CD14-positive monocyte (primary cell): ENCODE data around the gene CELF5. TPM values are rescaled to one million over a fixed set of nuclear protein-coding genes. Genes with fewer than 3 reads are reported as not detected.
"Not testable (repeated sequence)": the region's sequence is repeated elsewhere in the genome, so short reads cannot be mapped to it uniquely, and the experiment has no call there.

Source experiments
- DNase-seq, 3 donors: peaks; one replicate each; pipeline ENCODE4 v3.0.0-alpha.2; 2011 to 2022
- H2AFZ ChIP-seq: 2 replicates; pipeline ENCODE4 v1.6.0; 2012; ENCODE audit warnings: mild to moderate bottlenecking, low read depth, low read length, inconsistent platforms; ENCODE audit not compliant: insufficient read depth, poor library complexity, severe bottlenecking
- H3K27ac ChIP-seq, 2 donors: 1 replicate in 1 of 2; 2 replicates in 1 of 2; pipeline ENCODE4 v1.5.1; 2012 to 2013; ENCODE audit warnings: low read length in 2 of 2, control low read depth in 1 of 2, inconsistent platforms in 1 of 2, low read depth in 1 of 2, mild to moderate bottlenecking in 1 of 2
- H3K27me3 ChIP-seq, 2 donors: one replicate each; pipeline versions ENCODE4 v1.6.0 to v1.6.1; 2011 to 2013; ENCODE audit warnings: low read length in 2 of 2; ENCODE audit not compliant: control insufficient read depth in 2 of 2, insufficient read depth in 2 of 2
- H3K36me3 ChIP-seq, 2 donors: replicated peaks in 1 of 2; 1 replicate in 1 of 2; 2 replicates in 1 of 2; pipeline versions ENCODE4 v1.5.1 to v1.6.1; 2012 to 2013; ENCODE audit warnings: low read length in 2 of 2, control low read depth in 1 of 2, inconsistent platforms in 1 of 2, mild to moderate bottlenecking in 1 of 2; ENCODE audit not compliant: insufficient read depth in 2 of 2, control insufficient read depth in 1 of 2
- H3K4me1 ChIP-seq, 2 donors: 1 replicate in 1 of 2; 2 replicates in 1 of 2; pipeline versions ENCODE4 v1.5.1 to v1.6.1; 2012 to 2013; ENCODE audit warnings: low read length in 2 of 2, control low read depth in 1 of 2, inconsistent platforms in 1 of 2, mild to moderate bottlenecking in 1 of 2, moderate library complexity in 1 of 2; ENCODE audit not compliant: insufficient read depth in 2 of 2, control insufficient read depth in 1 of 2
- H3K4me2 ChIP-seq: replicated peaks from 2 replicates; pipeline ENCODE3; 2012; ENCODE audit warnings: low read length, moderate library complexity, mild to moderate bottlenecking; ENCODE audit not compliant: poor library complexity, severe bottlenecking; ENCODE audit errors: extremely low read depth
- H3K4me3 ChIP-seq, 3 experiments: fragments of 200-600 bp in 1 of 3; sonication (generic) in 1 of 3; replicated peaks in 1 of 3; 1 replicate in 2 of 3; 2 replicates in 1 of 3; pipeline ENCODE4 v1.5.1; 2011 to 2013; ENCODE audit warnings: low read length in 3 of 3, mild to moderate bottlenecking in 3 of 3, control low read depth in 2 of 3, low read depth in 2 of 3, inconsistent platforms in 1 of 3, moderate library complexity in 1 of 3
- H3K79me2 ChIP-seq: 2 replicates; pipeline ENCODE4 v1.6.0; 2012; ENCODE audit warnings: mild to moderate bottlenecking, control low read depth, inconsistent platforms, low read length, moderate library complexity; ENCODE audit not compliant: insufficient read depth
- H3K9ac ChIP-seq: 2 replicates; pipeline ENCODE4 v1.6.0; 2017; ENCODE audit warnings: low read length, mild to moderate bottlenecking; ENCODE audit not compliant: insufficient read depth, poor library complexity, severe bottlenecking
- H3K9me3 ChIP-seq, 2 donors: replicated peaks in 1 of 2; 1 replicate in 1 of 2; 2 replicates in 1 of 2; pipeline versions ENCODE4 v1.5.1 to v1.6.1; 2012 to 2013; ENCODE audit warnings: low read length in 2 of 2, control low read depth in 1 of 2; ENCODE audit not compliant: control insufficient read depth in 1 of 2, insufficient read depth in 1 of 2
- H4K20me1 ChIP-seq: 2 replicates; pipeline ENCODE4 v1.6.0; 2012; ENCODE audit warnings: mild to moderate bottlenecking, low read length, control low read depth, moderate library complexity; ENCODE audit not compliant: insufficient read depth
- H3K27ac Mint-ChIP-seq, 7 donors: one replicate each; pipeline ENCODE4 v1.8.0; 2020; ENCODE audit warnings: mild to moderate bottlenecking in 7 of 7, mixed read lengths in 7 of 7, moderate library complexity in 6 of 7, inconsistent platforms in 2 of 7
- H3K27me3 Mint-ChIP-seq, 3 donors: one replicate each; pipeline ENCODE4 v1.8.0; 2021 to 2022; ENCODE audit warnings: low read depth in 3 of 3, mild to moderate bottlenecking in 3 of 3, mixed read lengths in 3 of 3, moderate library complexity in 3 of 3, inconsistent platforms in 1 of 3
- H3K36me3 Mint-ChIP-seq, 2 donors: one replicate each; pipeline ENCODE4 v1.8.0; 2020; ENCODE audit warnings: mixed read lengths in 2 of 2, inconsistent platforms in 1 of 2, mild to moderate bottlenecking in 1 of 2
- H3K4me1 Mint-ChIP-seq: one replicate; pipeline ENCODE4 v1.8.0; 2020; ENCODE audit warnings: mild to moderate bottlenecking, mixed read lengths
- H3K4me3 Mint-ChIP-seq, 2 donors: one replicate each; pipeline ENCODE4 v1.8.0; 2020; ENCODE audit warnings: mild to moderate bottlenecking in 2 of 2, mixed read lengths in 2 of 2, moderate library complexity in 1 of 2
- H3K9me3 Mint-ChIP-seq, 7 donors: one replicate each; pipeline ENCODE4 v1.8.0; 2020 to 2022; ENCODE audit warnings: mixed read lengths in 7 of 7, mild to moderate bottlenecking in 6 of 7, moderate library complexity in 6 of 7, inconsistent platforms in 2 of 7
- CTCF ChIP-seq: fragments of 200-600 bp; IDR thresholded peaks from one replicate; pipeline ENCODE4 v1.8.0; 2022; ENCODE audit warnings: antibody characterized with exemption, mild to moderate bottlenecking
- WGBS: methylation state at CpG from one replicate; pipeline ENCODE4 v1.1.5; 2013; ENCODE audit warnings: missing lambda C conversion rate; ENCODE audit not compliant: insufficient coverage; 5-methylcytosine and 5-hydroxymethylcytosine counted together
- intact Hi-C, 2 donors: fragments of 100-400 bp; cut with micrococcal nuclease; formaldehyde crosslinking; loops; one replicate each; pipeline versions ENCODE4 v1.15.0 to v1.15.1; 2023
- polyA plus RNA-seq, 3 donors: library from polyadenylated mRNA; depleted of rRNA in 1 of 3; unstranded in 2 of 3; stranded (reverse) in 1 of 3; fragments of 300-500 nt in 2 of 3; fragments of >200 nt in 1 of 3; fragmentation: Illumina TruSeq in 2 of 3; gene quantifications; 1 replicate in 2 of 3; 2 replicates in 1 of 3; pipeline ENCODE4 v1.2.3, GENCODE V29; 2012 to 2021

CELF5 gene
- polyA plus RNA-seq, 3 donors, result not detected

DNA sequence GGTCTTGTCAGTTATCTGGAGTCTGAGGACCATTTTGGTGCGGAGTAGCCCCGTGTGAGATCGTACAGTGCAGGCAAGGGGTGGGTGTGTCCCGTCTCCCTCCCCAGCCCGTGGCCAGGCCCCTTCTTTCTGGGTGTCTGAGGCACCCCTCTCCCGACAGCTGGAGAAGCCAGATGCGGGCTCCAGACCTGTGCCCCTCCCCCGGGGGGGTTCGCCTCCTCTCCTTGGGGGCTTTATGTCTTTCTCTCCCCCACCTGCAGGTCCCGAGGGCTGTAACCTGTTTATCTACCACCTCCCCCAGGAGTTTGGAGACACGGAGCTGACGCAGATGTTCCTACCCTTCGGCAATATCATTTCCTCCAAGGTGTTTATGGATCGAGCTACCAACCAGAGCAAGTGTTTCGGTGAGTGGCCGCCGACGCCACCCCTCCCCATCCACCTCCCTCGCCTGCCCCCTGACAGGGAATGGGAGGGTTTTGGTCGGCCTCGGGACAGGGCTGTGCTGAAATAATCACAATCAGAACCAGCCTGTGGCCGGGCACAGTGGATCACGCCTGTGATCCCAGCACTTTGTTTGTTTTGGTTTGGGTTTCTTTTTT, 65.6 kb downstream of the CELF5 start:
- H3K9ac ChIP-seq, result no peak overlapping the region

GRCh38 chr19:3290858-3291257, 66.4 kb downstream of the CELF5 start:
- H3K9me3 ChIP-seq, H3K4me2 ChIP-seq, H3K9ac ChIP-seq, H3K36me3 Mint-ChIP-seq, H3K27me3 ChIP-seq, H3K27ac ChIP-seq, H3K27ac Mint-ChIP-seq, DNase-seq, H3K4me3 Mint-ChIP-seq, H3K36me3 ChIP-seq, H3K4me1 ChIP-seq, H4K20me1 ChIP-seq, intact Hi-C loops, H3K79me2 ChIP-seq, H3K4me1 Mint-ChIP-seq, H2AFZ ChIP-seq, H3K4me3 ChIP-seq: not testable (repeated sequence)
- Mint-ChIP-seq H3K27me3 (peaks cover 13 to 63% (median 32%) of the 10 kb centered on the region in 3 donors), H3K9me3 (peaks cover 2 to 13% (median 7%) of the 10 kb centered on the region in 7 donors)
- WGBS, result 100% methylated on average over 2 of the region's 6 CpGs

More for the DNA sequence above, 65.6 kb downstream of the CELF5 start:
- no peak overlapping the region for H3K4me2 ChIP-seq
- H3K4me1 ChIP-seq, result peaks cover 0 to 6% of the 10 kb centered on the region in 2 donors
- 44% methylated on average over 7 of the region's 23 CpGs for WGBS
- Mint-ChIP-seq H3K9me3 (peaks cover 5 to 16% (median 10%) of the 10 kb centered on the region in 7 donors), H3K4me3 (no peak overlapping the region), H3K27ac (no peak overlapping the region), H3K4me1 (peaks cover under 1% of the 10 kb centered on the region), H3K27me3 (peaks cover 13 to 62% (median 33%) of the 10 kb centered on the region in 3 donors), H3K36me3 (no peaks in the 10 kb centered on the region)
- TF ChIP-seq CTCF, result no peak
- H3K9me3 ChIP-seq, result peaks cover 0 to 6% of the 10 kb centered on the region in 2 donors
- no peaks in the 10 kb centered on the region for H3K36me3 ChIP-seq
- no peak overlapping the region for H2AFZ ChIP-seq
- H3K27me3 ChIP-seq, result peaks cover 2 to 9% of the 10 kb centered on the region in 2 donors
- intact Hi-C loops, result no loop called here
- DNase-seq, result no peak
- H3K27ac ChIP-seq, result no peak overlapping the region
- no peaks in the 10 kb centered on the region for H3K79me2 ChIP-seq
- no peak overlapping the region for H3K4me3 ChIP-seq
- no peaks in the 10 kb centered on the region for H4K20me1 ChIP-seq
